Activated T-cell treated with anti-CD3 and anti-CD28 coated beads, Interleukin-2, amount 50 U/mL, for 24 hours (primary cell): Measurements from ENCODE around the gene SORBS2.

ENCODE experiments used
- DNase-seq: peaks from one replicate; pipeline ENCODE4 v3.0.0-alpha.2; 2020
- H3K27ac Mint-ChIP-seq: 2 replicates; pipeline ENCODE4 v1.8.0; 2020; ENCODE audit warnings: mild to moderate bottlenecking, mixed read lengths
- H3K27me3 Mint-ChIP-seq: 2 replicates; pipeline ENCODE4 v1.8.0; 2020; ENCODE audit warnings: mixed read lengths
- H3K36me3 Mint-ChIP-seq: 2 replicates; pipeline ENCODE4 v1.8.0; 2020; ENCODE audit warnings: low read depth, mixed read lengths
- H3K4me1 Mint-ChIP-seq: 2 replicates; pipeline ENCODE4 v1.8.0; 2020; ENCODE audit warnings: low read depth, mixed read lengths
- H3K4me3 Mint-ChIP-seq: 2 replicates; pipeline ENCODE4 v1.8.0; 2020; ENCODE audit warnings: mild to moderate bottlenecking, moderate library complexity, mixed read lengths
- H3K9me3 Mint-ChIP-seq: 2 replicates; pipeline ENCODE4 v1.8.0; 2020; ENCODE audit warnings: mixed read lengths

The SORBS2 gene

GRCh38 chr4:185536411-185536709 is 275.6 kb downstream of the SORBS2 start:
- Mint-ChIP-seq H3K4me3 (no peak overlapping the region), H3K9me3 (no peaks in the 10 kb centered on the region), H3K36me3 (no peaks in the 10 kb centered on the region), H3K27ac (no peak overlapping the region), H3K4me1 (peaks cover 7% of the 10 kb centered on the region), H3K27me3 (peaks cover 39% of the 10 kb centered on the region)
- no peak for DNase-seq

- no peaks in the 10 kb centered on the region for H3K36me3 Mint-ChIP-seq
- H3K27ac Mint-ChIP-seq = no peak overlapping the region
- peaks cover 7% of the 10 kb centered on the region for H3K4me1 Mint-ChIP-seq
- peaks cover 40% of the 10 kb centered on the region for H3K27me3 Mint-ChIP-seq
- H3K9me3 Mint-ChIP-seq = no peaks in the 10 kb centered on the region
- DNase-seq = no peak
- no peak overlapping the region for H3K4me3 Mint-ChIP-seq
Observed at GRCh38 chr4:185535612-185536410, 276.2 kb downstream of the SORBS2 start.
